Measurements from ENCODE around the gene TARBP2. TPM values are rescaled to one million over a fixed set of nuclear protein-coding genes. Genes with fewer than 3 reads are reported as not detected.

The TARBP2 gene
- total RNA-seq, 2 experiments from 2014 or later = 28.3 to 30.2 TPM

DNA sequence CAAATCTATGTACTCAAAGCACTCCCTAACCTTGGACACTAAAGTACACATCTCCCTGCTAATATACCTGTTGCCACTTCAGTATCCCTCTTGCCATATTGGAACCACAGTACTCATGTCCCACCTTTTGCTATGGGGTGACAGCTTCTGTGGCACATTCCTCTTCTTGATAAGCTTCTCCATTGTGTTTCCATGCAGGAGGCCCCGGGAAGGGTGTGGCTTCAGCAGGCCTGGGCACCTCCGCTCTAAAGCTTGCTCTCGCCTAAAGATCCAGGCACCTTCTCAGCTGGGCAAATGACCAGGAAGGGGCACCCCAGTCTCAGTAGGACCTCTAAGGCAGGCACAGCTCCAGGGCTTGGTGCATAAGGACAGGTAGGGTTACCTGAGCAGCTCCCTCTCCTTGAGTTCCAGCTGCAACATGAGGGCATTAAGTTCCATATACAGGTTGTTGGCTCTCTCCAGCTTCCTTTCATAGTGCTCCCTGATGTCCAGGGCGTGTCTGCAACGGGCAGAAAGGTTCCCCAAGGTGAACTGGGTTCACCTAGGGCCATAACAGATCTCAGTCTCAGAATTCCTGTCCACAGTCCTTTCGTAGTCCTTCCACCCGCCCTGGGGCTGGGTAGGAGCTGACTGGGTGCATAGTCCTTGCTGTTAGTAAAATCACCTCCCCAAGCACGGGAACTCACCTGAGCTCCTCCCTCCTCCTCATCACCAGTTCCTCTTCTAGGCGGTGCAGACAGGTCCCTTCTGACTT lies 17.7 kb upstream of the TARBP2 start:
- Mint-ChIP-seq H3K27ac (peak overlapping the region; percentile 11), H3K36me3 (ENCODE audit: low read depth) (peaks cover 51% of the 10 kb centered on the region), H3K9me3 (ENCODE audit: low read depth) (no peaks in the 10 kb centered on the region), H3K4me1 (peaks cover 2% of the 10 kb centered on the region), H3K27me3 (no peaks in the 10 kb centered on the region), H3K4me3 (no peak overlapping the region)
- no peak for DNase-seq
- intact Hi-C loops (cut with DNase I, micrococcal nuclease) = no loop called here
- POLR2A ChIA-PET = interaction anchor here (0.6 to 3.7 kb wide), 9 partner anchors 8 to 138 kb away, joined by 3 to 25 read pairs (median 3); partner anchors contain the start of genes MAP3K12 and TARBP2
- ATAC-seq = no peak
- CTCF ChIA-PET = interaction anchor here (0.9 to 2.8 kb wide), 5 partner anchors 10 to 138 kb away, joined by 3 to 13 read pairs (median 4); no protein-coding TSS in a partner anchor

DNA sequence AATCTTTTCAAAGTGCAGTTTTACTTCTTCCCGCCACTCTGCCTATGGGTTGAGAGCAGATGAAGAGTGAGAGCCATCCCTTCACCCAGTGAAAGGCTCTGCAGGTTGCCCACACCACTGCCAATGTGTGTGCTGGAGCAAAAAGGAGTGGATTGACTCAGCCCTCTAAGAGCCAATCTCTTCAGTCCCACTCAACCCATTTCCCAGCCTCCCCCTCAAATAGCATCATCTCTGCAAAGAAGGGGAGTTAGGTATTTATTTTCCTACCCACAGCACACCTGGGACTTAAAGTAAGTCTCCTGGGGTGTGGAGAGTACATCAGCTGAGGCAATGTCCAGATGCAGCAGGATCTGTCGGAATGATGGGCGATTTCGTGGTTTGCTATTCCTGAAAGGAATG lies 17.1 kb upstream of the TARBP2 start:
- ChIA-PET POLR2A (interaction anchor here (1.2 to 3.7 kb wide), 4 partner anchors 8 to 139 kb away, joined by 3 to 25 read pairs (median 14); partner anchors contain the start of gene TARBP2), CTCF (interaction anchor here (1.0 to 2.8 kb wide), 2 partner anchors 11 to 26 kb away, joined by 3 to 13 read pairs; no protein-coding TSS in a partner anchor)
- intact Hi-C loops (cut with DNase I, micrococcal nuclease) = no loop called here
- ATAC-seq (peak; percentile 34), DNase-seq (no peak)
- Mint-ChIP-seq H3K4me3 (no peak overlapping the region), H3K27me3 (no peaks in the 10 kb centered on the region), H3K27ac (peak overlapping the region; percentile 11), H3K36me3 (ENCODE audit: low read depth) (peaks cover 48% of the 10 kb centered on the region), H3K4me1 (no peaks in the 10 kb centered on the region), H3K9me3 (ENCODE audit: low read depth) (no peaks in the 10 kb centered on the region)

DNA sequence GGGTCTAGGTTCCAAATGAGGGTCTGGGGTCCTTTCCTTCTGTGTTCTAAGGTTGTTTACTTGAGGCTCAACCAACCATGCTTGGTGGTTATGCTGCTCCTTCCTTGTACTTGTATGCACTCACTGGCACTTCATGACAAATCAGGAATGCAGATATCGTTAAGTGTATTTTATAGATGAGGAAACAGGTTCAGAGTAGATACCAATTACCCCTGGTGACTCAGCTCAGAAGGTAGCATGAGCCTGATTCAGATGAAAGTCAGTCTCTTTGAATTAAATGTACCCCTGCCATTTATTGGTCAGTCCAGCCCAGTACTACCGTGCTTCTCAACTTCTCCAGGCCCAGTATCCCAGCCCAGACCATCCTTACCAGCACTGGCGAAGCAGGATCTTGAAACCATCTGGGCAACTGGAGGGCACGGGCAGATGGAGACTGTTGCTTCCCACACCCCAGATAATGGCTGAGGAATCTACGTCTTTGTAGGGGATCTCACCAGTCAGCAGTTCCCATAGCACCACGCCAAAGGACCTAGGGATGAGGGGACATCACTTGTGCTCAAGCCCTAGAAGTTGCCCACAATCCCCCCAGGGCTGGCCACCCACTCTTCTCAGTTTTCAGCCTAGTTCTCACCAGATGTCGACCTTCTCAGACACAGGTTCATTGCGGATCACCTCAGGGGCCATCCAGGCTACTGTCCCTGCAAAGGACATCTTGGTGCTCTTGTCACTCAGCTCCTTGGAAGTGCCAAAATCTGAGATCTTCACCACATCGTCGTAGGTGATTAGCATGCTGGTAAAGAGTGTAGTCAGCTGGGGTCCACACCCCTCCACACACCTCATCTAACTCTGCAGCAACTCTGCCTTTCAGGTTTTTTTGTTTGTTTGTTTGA lies 16.2 kb upstream of the TARBP2 start:
- DNase-seq = no peak

DNA sequence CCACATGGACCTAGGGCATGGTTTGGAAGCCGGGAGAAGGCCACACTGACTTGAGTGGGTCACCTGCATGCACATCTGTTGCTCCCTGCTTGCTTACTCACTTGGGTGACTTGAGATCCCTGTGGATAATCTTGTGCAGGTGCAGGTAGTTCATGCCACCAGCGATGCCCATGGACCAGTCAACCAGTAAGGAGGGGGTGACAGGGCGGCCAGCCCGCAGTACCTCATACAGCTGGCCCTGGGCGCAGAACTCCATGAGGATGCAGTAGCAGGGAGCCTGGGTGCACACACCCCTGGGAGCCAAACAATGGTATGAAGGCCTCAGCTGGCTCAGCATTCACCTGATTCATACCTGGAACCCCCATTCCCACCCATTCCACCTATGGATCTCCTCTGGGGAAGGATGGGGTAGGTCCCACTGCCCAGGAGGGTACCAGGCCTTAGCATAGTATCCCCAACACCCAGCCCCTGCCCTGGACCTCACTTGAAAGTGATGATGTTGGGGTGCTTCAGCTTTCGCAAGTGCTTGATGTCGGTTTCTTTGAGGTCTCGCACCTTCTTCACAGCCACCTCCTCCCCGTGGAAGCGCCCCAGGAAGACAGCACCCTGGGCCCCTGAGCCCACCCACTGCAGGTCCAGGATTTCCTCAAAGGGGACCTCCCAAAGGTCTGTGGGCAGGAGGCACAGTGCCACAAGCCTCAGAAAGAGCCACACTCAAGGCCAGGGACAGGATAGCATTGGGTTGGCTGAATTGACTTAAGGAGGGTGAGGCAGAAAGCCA lies 14.9 kb upstream of the TARBP2 start:
- ATAC-seq (no peak), DNase-seq (no peak)
- Mint-ChIP-seq H3K27ac (peak overlapping the region; percentile 33), H3K27me3 (no peaks in the 10 kb centered on the region), H3K4me3 (no peak overlapping the region), H3K36me3 (ENCODE audit: low read depth) (peaks cover 31% of the 10 kb centered on the region), H3K9me3 (ENCODE audit: low read depth) (no peaks in the 10 kb centered on the region), H3K4me1 (no peaks in the 10 kb centered on the region)
- intact Hi-C loops (cut with DNase I, micrococcal nuclease) = no loop called here
- ChIA-PET CTCF (no interaction called here), POLR2A (interaction anchor here (1.2 kb wide), 1 partner anchor 14 kb away, joined by 3 read pairs; no protein-coding TSS in a partner anchor)

More for the DNA sequence above, 16.2 kb upstream of the TARBP2 start:
- ChIA-PET CTCF (interaction anchor here (0.5 to 1.0 kb wide), 3 partner anchors 9 to 80 kb away, joined by 3 read pairs; no protein-coding TSS in a partner anchor), POLR2A (interaction anchor here (1.2 kb wide), 1 partner anchor 12 kb away, joined by 3 read pairs; no protein-coding TSS in a partner anchor)
- intact Hi-C loops (cut with DNase I, micrococcal nuclease) = no loop called here
- no peak for ATAC-seq
- H3K4me1 Mint-ChIP-seq = no peaks in the 10 kb centered on the region
- H3K9me3 Mint-ChIP-seq (ENCODE audit: low read depth) = no peaks in the 10 kb centered on the region
- H3K4me3 Mint-ChIP-seq = no peak overlapping the region
- H3K27ac Mint-ChIP-seq = no peak overlapping the region
- peaks cover 39% of the 10 kb centered on the region for H3K36me3 Mint-ChIP-seq (ENCODE audit: low read depth)
- no peaks in the 10 kb centered on the region for H3K27me3 Mint-ChIP-seq

DNA sequence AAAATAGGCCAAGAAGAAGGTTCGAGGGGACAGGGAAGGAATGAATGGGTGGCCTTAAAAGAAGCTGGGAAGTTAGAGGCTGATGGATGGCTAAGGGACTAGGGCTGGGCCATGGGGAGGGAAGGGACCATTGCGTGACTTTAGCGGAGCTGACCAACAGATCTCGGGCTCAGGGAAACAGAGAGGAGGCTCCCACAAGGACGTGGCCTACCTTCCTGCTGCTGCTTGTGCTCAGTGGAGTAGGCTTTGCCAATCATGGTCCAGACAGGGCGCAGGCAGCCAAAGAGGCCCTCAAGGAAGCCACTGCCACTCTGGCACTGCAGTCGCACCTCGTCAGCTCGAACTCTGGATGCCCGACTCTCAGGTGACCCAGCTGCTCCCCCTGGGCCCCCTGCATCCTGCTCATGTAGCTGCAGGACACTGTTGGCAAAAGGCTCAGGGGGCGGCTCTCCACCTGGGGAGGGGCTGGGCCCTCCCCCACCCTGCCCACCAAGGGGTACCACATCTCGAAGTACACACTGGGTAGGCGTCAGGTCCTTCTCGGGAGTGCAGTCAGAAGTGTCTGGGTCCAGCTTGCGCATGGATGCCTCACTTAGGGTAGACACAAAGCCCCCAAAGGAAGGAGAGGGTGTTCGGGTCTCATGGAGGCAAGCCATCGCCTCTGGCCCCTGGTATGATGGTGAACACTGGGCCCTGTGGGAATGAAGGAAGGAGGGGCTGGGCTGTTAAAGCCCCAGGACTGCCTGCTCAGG lies 14.2 kb upstream of the TARBP2 start:
- peak overlapping the region; percentile 33 for H3K27ac Mint-ChIP-seq
- intact Hi-C loops (cut with DNase I, micrococcal nuclease) = no loop called here
- ChIA-PET POLR2A (no interaction called here), CTCF (no interaction called here)
- ATAC-seq = no peak
- H3K4me3 Mint-ChIP-seq = no peak overlapping the region
- DNase-seq = no peak
- peaks cover 28% of the 10 kb centered on the region for H3K36me3 Mint-ChIP-seq (ENCODE audit: low read depth)
- H3K9me3 Mint-ChIP-seq (ENCODE audit: low read depth) = no peaks in the 10 kb centered on the region
- no peaks in the 10 kb centered on the region for H3K27me3 Mint-ChIP-seq
- no peaks in the 10 kb centered on the region for H3K4me1 Mint-ChIP-seq

DNA sequence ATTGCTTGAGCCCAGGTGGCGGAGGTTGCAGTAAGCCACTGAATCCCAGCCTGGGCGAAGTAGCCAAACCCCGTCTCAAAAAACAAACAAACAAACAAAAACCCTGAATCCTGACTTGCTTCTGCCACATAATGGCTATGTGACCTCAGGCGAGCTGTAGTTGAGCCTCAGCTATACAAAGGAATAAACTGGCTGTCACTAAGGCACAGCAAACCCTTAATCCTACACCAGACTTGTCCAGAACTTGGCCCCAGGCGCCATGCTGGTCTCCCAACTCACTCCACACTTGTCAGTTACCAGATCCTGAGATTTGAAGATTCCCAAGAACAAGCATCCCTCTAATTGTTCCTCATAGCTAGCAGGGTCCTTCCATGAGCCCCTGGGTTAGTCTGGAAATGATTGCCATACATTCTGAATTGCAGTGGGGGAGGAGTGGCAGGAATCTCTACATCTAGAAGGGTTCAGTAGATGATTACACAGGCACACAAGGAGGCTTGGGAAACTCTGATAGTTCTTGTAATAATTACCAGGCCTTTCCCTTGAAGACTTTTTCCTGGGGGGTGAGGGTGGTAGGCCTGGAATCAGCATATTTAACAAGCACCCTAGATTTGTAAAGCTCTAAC lies 11.7 kb upstream of the TARBP2 start:
- H3K4me1 Mint-ChIP-seq = peaks cover 17% of the 10 kb centered on the region

DNA sequence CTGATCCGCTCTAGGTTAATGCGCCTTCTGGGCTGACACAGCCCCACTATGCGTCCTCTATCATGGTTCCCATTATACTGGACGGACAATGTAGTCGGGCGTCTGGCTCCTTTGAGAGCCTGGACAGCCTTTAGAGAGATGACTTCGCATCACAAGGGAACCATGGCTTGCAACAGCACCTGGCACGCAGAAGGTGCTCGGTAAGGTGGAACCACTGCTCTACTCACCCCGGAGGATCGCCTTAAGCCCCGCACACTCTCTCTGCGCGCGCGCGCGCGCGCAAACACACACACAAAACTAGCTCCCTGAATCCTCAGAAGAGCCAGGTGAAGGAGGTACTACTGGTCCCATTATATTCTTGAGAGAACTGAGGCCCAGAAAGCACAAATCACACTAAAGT lies 8.9 kb upstream of the TARBP2 start:
- peak overlapping the region; percentile 78 for H3K27ac Mint-ChIP-seq
- no peaks in the 10 kb centered on the region for H3K27me3 Mint-ChIP-seq
- H3K4me1 Mint-ChIP-seq = peaks cover 17% of the 10 kb centered on the region
- POLR2A ChIA-PET = interaction anchor here (0.6 to 2.6 kb wide), 6 partner anchors 9 to 183 kb away, joined by 3 to 11 read pairs (median 5); partner anchors contain the start of genes ATP5MC2, SP1 and TARBP2
- ATAC-seq (no peak), DNase-seq (no peak)
- H3K4me3 Mint-ChIP-seq = peak overlapping the region; percentile 80
- H3K9me3 Mint-ChIP-seq (ENCODE audit: low read depth) = no peaks in the 10 kb centered on the region
- CTCF ChIA-PET = interaction anchor here (0.6 to 1.3 kb wide), 6 partner anchors 17 to 225 kb away, joined by 3 to 5 read pairs (median 4); no protein-coding TSS in a partner anchor
- intact Hi-C loops (cut with DNase I, micrococcal nuclease) = loop anchor here in 1 of 2 experiments (2.0 kb wide), 2 partner anchors 39 to 135 kb away; partner anchors contain the start of genes ATF7 and PCBP2
- H3K36me3 Mint-ChIP-seq (ENCODE audit: low read depth) = no peaks in the 10 kb centered on the region

More for the DNA sequence above, 11.7 kb upstream of the TARBP2 start:
- intact Hi-C loops (cut with DNase I, micrococcal nuclease) = no loop called here
- DNase-seq (no peak), ATAC-seq (no peak)
- H3K27me3 Mint-ChIP-seq = no peaks in the 10 kb centered on the region
- ChIA-PET POLR2A (interaction anchor here (1.1 to 2.0 kb wide), 3 partner anchors 11 to 48 kb away, joined by 4 to 5 read pairs (median 4); partner anchors contain the start of gene TARBP2), CTCF (interaction anchor here (0.6 to 1.9 kb wide), 4 partner anchors 8 to 130 kb away, joined by 3 to 11 read pairs (median 6); no protein-coding TSS in a partner anchor)
- no peaks in the 10 kb centered on the region for H3K9me3 Mint-ChIP-seq (ENCODE audit: low read depth)
- no peak overlapping the region for H3K4me3 Mint-ChIP-seq
- H3K36me3 Mint-ChIP-seq (ENCODE audit: low read depth) = peaks cover 12% of the 10 kb centered on the region
- H3K27ac Mint-ChIP-seq = no peak overlapping the region

DNA sequence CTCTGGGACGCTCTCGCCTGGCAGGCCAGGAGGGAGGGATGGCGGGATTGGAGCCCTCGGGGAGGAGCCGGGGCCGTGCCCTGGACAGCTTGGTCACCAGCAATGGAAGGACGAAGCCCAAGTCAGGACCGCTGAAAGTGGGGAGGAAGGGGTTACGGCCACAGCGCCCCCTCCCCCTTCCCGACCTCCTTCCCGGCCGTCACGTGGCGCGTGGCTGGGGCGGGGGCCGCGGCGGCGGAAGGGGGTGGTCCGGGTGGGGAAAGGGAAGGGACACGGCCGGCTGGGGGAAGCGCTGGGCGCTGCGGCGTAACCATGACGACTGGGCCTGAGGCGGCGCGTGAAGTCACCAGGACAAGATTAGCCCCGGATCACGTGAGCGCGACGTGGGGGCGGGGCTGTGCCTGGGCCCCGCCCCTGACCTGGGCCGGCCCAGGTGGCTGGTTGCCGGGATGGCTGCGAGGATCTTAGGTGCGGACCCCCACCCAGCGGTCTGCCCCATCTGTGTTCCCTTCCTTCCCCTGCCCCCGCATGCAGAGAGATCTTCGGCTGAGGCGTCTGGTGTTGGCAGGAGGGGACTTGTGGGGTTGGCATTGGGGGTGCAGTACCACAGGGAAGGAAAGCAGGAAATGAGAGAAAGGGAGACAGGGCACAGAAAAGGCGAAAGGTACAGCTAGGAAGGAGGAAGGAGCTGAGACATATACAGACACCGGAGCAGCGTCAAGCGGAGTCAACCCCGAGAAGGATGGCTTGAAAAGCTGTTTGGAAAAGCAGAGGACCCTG lies 8.1 kb upstream of the TARBP2 start:
- Mint-ChIP-seq H3K9me3 (ENCODE audit: low read depth) (no peaks in the 10 kb centered on the region), H3K4me3 (peak overlapping the region; percentile 80), H3K4me1 (peaks cover 20% of the 10 kb centered on the region), H3K27me3 (no peaks in the 10 kb centered on the region), H3K36me3 (ENCODE audit: low read depth) (no peaks in the 10 kb centered on the region), H3K27ac (peak overlapping the region; percentile 88)
- intact Hi-C loops (cut with DNase I, micrococcal nuclease) = loop anchor here in 1 of 2 experiments (1.0 to 2.0 kb wide), 4 partner anchors 8 to 134 kb away; partner anchors contain the start of genes ATF7, PCBP2, PRR13 and TARBP2
- DNase-seq = peak; percentile 93
- ChIA-PET POLR2A (interaction anchor here (0.7 to 2.6 kb wide), 6 partner anchors 8 to 795 kb away, joined by 3 to 10 read pairs (median 3); partner anchors contain the start of gene TARBP2), CTCF (interaction anchor here (0.6 to 1.9 kb wide), 8 partner anchors 15 to 226 kb away, joined by 3 to 11 read pairs (median 4); partner anchors contain the start of gene AAAS)
- peak; percentile 94 for ATAC-seq

Measured in activated CD4-positive, alpha-beta T cell treated with anti-CD3 and anti-CD28 coated beads for 36 hours (primary cell).